ENCODE measurements around the gene PANX2. TPM values are rescaled to one million over a fixed set of nuclear protein-coding genes. Genes with fewer than 3 reads are reported as not detected.

The PANX2 gene
- total RNA-seq, 1 donor from 2014 or later, result 4.2 TPM

GRCh38 chr22:50192436-50193204, 22.1 kb downstream of the PANX2 start:
- H3K36me3 ChIP-seq, result peaks cover 0 to 19% of the 10 kb centered on the region in 2 donors
- intact Hi-C loops (cut with DNase I), result loop anchor here (5.0 to 10.0 kb wide), 2 partner anchors 225 to 268 kb away; no protein-coding TSS in a partner anchor
- no peak overlapping the region for H3K4me3 ChIP-seq
- peak overlapping the region; percentile 89 for H3K27ac ChIP-seq
- H3K27me3 ChIP-seq, result no peaks in the 10 kb centered on the region
- peaks cover 50% of the 10 kb centered on the region for H3K4me1 ChIP-seq
- TF ChIP-seq POLR2AphosphoS5 (IDR thresholded peaks at IDR 0.05; ENCODE audit: insufficient read depth in 1 of 2, low read depth in 1 of 2) (no peak), CTCF (IDR thresholded peaks at IDR 0.05) (no peak), POLR2A (IDR thresholded peaks at IDR 0.05) (no peak)
- no peak for DNase-seq (ENCODE audit: extremely low spot score in 2 of 2)
- H3K9me3 ChIP-seq, result no peaks in the 10 kb centered on the region

- no peak for DNase-seq (ENCODE audit: extremely low spot score in 2 of 2)
- no peaks in the 10 kb centered on the region for H3K9me3 ChIP-seq
- peaks cover 46% of the 10 kb centered on the region for H3K4me1 ChIP-seq
- H3K27me3 ChIP-seq, result no peaks in the 10 kb centered on the region
- intact Hi-C loops (cut with DNase I), result loop anchor here (5.0 to 10.0 kb wide), 2 partner anchors 226 to 269 kb away; no protein-coding TSS in a partner anchor
- TF ChIP-seq POLR2AphosphoS5 (IDR thresholded peaks at IDR 0.05; ENCODE audit: insufficient read depth in 1 of 2, low read depth in 1 of 2) (no peak), POLR2A (IDR thresholded peaks at IDR 0.05) (no peak), CTCF (IDR thresholded peaks at IDR 0.05) (no peak)
- H3K27ac ChIP-seq, result no peak overlapping the region
- H3K4me3 ChIP-seq, result no peak overlapping the region
- H3K36me3 ChIP-seq, result peaks cover 0 to 24% of the 10 kb centered on the region in 2 donors
Observed at GRCh38 chr22:50193621-50194020, 23.1 kb downstream of the PANX2 start.

GRCh38 chr22:50194037-50194805, 23.7 kb downstream of the PANX2 start:
- no peak for DNase-seq (ENCODE audit: extremely low spot score in 2 of 2)
- Histone ChIP-seq H3K36me3 (peaks cover 0 to 24% of the 10 kb centered on the region in 2 donors), H3K4me1 (peaks cover 43% of the 10 kb centered on the region), H3K27me3 (no peaks in the 10 kb centered on the region), H3K9me3 (no peaks in the 10 kb centered on the region), H3K27ac (no peak overlapping the region), H3K4me3 (no peak overlapping the region)
- intact Hi-C loops (cut with DNase I), result loop anchor here (5.0 to 10.0 kb wide), 2 partner anchors 227 to 269 kb away; no protein-coding TSS in a partner anchor
- no peak for TF ChIP-seq POLR2AphosphoS5 (IDR thresholded peaks at IDR 0.05; ENCODE audit: insufficient read depth in 1 of 2, low read depth in 1 of 2)
- TF ChIP-seq POLR2A (IDR thresholded peaks at IDR 0.05), result no peak
- TF ChIP-seq CTCF (IDR thresholded peaks at IDR 0.05), result no peak

GRCh38 chr22:50196256-50196655, 25.7 kb downstream of the PANX2 start:
- TF ChIP-seq POLR2A (IDR thresholded peaks at IDR 0.05) (no peak), CTCF (IDR thresholded peaks at IDR 0.05) (no peak), POLR2AphosphoS5 (IDR thresholded peaks at IDR 0.05; ENCODE audit: insufficient read depth in 1 of 2, low read depth in 1 of 2) (no peak)
- intact Hi-C loops (cut with DNase I), result loop anchor here (10.0 kb wide), 1 partner anchor 271 kb away; no protein-coding TSS in a partner anchor
- H3K4me1 ChIP-seq, result peaks cover 35% of the 10 kb centered on the region
- H3K27me3 ChIP-seq, result no peaks in the 10 kb centered on the region
- H3K4me3 ChIP-seq, result no peak overlapping the region
- no peaks in the 10 kb centered on the region for H3K9me3 ChIP-seq
- H3K27ac ChIP-seq, result no peak overlapping the region
- peaks cover 0 to 24% of the 10 kb centered on the region in 2 donors for H3K36me3 ChIP-seq
- no peak for DNase-seq (ENCODE audit: extremely low spot score in 2 of 2)
